GM19452 (cell line): ENCODE results near the gene COL20A1.

Experiments used
- ATAC-seq: cut with Tn5 transposase; IDR thresholded peaks from one replicate; pipeline ENCODE4 v1.9.1; 2021; ENCODE audit not compliant: unreplicated experiment

COL20A1 gene

DNA sequence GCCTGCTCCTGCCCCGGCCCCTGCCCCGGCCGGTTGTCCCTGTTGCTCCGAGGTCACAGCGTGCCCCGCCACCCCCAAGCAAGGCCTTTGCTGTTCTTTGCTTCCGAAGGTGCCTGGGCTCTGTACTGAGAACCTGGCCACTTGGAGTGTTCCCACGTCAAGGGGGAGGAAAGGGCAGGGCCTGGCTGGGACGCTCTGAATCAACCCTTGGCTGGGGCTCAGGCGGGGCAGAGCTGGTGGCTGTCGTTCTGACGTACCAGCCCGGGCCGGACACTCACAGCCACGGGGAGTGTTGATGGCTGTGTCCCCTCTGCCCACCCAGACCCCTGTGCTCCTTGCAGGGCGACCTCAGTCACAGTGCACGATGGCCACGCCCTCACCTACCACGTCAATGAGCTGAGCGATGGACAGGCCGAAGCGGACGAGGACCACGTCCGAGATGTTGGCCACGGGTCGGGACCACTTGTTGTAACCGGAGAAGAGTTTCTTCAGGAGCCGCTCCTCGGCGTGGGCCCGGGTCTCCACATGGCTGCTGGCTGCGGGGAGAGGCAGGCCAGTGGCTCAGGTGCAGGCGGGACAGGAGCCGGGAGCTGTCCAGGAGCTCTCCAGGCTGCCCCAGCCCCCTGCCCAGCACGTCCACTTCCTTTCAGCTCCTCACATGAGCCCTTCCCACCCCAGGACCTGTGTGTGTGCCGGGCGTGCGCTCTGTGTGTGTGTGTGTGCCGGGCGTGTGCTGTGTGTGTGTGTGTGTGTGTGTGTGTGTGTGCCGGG, 66.4 kb downstream of the COL20A1 start:
- ATAC-seq: no peak

DNA sequence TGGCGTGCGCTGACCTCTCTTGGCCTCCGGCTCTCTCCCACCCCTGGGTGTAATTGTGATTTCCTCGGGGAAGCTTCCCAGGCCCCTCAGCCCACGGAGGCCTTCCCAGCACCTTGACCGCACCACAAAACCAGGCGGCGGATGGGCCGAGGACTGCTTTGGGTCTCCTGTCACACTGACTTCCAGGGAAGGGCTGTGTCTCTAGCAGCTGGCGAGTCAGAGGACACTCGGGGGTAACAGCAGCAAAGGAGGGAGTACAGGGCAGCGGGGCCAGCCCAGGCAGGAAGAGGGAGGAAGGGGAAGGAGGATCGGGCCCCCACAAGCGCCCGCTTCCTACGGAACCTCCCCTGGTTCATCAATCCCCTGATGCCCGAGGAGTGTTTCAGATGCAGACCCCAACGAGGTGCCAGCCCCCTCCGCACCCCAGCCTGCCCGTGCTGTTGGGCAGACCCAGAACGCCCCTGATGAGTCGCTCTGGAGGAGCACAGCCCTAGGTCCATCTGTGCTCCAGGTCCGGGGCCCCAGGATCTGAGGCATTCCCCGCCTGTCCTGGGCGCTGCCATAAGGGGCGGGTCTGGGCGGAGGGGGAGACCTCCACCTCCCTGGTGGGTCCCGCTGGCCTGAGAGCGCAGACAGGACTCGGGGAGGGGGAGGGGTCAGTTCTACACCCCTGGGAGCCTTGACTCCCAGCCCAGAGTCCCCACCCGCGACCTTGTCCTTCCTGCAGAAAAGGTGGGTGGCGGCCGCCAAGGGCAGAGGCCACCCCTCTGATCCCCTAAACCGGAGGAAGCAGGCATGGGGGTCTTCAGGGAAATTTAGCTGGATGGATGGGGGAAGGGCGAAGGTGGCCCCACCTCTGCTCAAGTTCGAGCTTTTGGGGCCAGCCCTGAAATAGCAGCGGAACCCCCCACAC, 67.2 kb downstream of the COL20A1 start:
- ATAC-seq: no peak

DNA sequence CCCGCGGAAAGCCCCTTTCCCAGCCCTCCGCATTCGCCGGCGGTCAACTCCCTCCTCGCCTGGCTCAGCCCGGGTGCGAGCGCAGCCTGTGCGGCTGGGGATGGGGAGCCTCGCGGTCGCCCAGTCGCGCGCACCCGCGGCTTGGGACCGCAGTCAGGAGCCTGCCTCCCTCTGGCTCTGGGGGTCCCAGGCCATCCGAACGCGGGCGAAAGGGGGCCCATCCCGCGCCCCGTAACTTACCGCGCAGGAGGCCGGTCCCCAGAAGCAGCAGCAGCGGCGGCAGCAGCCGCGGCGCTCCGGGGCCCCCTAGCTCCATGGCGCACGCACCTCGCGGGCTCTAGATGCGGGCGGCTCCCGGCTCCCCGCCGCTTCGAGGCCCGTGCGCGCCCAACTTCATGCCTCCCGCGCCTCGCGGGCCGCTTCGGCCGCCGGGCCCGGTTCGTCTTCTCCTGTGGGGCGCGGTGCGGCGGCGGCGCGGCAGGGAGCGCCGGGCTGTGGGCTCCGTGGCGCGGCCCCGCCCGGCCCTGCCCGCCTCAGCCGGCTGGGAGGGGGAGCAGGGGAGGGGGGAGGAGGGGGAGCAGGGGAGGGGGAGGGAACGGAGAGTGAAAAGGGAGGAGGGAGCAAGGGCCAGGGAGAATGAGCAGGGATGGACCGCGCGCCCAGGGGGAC, 68.0 kb downstream of the COL20A1 start, which contains the start of gene CHRNA4:
Gene CHRNA4 (minus strand): TSS at position 500 of the 669 bp plus-strand sequence. CDS start 184 bp downstream, at position 316.
- ATAC-seq: no peak

DNA sequence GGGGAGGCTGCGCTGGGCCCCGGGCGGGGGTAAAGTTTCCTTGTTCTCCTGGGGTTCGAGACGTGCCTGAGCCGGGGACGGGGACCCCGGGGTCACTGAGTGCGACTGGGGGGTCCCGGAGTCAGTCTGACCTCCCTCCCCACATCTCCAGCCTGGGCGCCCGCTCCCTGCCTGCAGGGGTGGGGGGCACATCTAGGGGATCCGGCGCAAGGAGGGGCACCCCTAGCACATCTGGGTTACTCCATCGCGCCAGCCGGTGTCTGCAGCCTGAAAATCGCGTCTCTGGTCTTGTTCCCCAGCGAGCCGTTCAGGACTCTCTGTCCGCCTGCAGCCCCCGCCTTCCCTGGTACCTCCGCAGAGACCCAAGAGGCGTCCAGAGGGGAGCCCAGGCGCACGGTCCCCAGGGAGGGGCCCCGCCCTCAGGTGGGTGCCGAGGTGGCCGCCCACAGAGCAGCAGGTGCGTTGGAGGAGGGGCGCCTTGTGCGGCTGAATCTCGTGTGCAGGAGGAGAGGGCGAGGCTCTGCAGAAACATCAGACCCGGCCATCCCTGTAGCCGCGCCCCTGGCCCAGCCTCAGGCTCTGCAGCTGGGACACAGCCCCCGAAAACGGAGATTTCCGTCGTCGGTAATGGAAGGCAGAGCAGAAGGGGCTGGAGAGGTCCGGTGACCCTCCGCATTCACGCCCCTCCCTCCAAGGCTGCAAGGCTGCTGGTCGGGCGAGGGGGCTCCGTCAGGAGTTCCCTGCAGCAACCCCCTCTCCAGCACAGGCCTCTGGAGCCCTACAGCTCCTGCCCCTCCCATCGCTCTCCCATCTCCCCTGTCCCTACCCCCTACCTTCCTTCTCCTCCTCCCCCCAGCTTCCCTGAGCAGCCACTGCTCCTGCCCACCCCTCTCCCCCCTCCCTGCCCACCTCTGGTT, 68.8 kb downstream of the COL20A1 start:
- no peak for ATAC-seq

DNA sequence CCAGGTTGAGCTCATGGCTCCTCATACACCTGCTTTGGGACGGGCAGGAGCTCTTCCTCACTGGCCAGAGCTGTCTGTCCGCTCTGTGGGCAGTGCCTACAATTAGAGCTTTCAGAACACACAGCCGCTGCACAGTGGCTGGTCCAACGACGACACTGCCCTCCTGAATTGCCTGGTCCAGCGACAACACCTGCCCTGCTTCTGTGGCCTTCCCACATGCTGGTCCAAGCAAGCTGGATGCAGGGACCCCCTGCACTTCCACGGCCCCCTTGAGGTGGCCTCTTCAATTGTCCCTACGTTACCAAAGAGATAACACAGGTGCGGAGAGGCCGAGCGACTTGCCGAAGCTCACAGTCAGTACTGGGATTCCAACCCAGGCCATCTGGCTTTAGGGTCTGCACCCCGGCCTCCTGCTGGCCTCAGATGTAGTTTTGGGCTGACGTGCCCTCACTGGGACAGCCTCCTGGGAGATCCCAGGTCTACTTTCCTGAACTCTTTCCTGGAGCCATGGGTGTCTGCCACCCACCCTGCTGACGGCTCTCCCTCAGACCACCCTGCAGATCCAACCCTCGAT, 69.5 kb downstream of the COL20A1 start:
- ATAC-seq: no peak

DNA sequence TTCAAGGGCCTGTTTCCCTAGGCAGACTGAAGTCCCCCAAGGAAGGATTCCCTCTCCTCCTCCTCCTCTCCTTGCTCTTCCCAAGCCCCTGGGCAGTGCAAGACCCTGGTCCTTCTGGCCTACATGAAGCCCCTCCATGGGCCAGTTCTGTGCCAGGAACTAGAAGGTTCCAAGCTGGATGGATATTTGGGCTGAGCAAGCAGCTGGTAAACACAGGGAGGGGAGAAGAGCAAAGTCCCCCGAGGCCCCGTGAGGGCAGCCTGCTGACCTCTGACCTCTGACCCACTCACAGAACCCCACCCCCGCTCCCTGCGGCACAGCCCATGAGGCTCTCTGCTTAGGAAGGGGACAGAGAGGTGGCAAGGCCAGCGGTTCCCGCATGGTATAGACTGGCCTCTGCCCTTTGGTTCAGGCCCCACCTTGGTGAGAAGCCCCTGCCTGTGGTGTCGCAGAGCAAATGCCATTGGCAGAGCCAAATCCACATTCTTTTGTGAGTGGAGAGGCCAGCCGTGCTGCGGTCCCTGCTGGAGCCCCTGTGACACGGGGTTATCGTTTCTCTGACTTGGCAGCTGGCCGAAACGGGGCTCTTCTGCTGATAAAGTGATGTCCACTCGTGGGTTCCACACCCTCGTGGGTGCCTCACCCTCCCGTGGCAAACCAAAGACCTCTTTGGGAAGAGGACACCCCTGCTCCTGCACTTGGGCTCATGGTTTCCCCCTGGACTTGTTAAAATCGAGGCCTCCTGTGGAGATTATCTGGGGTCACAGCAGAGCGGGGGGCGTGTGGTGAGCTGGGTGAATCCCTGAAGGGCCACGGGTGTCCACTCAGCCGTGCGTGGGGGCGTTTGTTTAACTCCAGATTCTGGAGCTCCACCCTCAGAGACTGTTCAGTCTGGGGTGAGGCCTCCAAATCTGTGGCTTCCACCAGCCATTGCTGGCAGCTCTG, 70.3 kb downstream of the COL20A1 start:
- ATAC-seq: no peak

DNA sequence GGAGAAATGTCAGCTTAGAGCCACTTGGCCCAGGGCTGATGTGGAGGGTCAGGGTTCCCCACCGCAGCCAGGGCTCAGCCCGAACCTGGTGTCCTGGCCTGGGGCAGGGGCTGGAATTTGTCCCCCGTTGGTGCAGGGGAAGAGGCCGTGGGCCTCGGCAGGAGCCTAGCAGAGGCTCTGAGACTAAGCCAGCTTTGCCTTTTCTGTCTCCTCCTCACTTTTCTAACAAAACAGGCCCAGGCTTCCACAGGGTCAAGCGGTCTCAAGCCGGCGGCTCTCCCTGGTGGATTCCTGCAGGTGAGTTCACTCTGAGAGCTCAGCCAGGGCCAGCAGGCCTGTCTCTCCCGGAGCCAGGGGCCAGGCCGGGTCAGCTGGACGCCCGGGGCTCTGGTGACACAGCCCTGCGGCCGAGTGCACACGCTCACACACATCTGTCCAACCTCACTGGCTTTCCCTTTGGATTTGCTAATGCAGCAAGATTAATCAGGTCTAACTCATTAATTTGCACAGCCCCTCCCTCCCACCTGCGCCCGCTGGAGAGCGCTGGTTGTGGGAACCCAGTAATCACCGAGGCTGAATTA, 71.1 kb downstream of the COL20A1 start:
- no peak for ATAC-seq

DNA sequence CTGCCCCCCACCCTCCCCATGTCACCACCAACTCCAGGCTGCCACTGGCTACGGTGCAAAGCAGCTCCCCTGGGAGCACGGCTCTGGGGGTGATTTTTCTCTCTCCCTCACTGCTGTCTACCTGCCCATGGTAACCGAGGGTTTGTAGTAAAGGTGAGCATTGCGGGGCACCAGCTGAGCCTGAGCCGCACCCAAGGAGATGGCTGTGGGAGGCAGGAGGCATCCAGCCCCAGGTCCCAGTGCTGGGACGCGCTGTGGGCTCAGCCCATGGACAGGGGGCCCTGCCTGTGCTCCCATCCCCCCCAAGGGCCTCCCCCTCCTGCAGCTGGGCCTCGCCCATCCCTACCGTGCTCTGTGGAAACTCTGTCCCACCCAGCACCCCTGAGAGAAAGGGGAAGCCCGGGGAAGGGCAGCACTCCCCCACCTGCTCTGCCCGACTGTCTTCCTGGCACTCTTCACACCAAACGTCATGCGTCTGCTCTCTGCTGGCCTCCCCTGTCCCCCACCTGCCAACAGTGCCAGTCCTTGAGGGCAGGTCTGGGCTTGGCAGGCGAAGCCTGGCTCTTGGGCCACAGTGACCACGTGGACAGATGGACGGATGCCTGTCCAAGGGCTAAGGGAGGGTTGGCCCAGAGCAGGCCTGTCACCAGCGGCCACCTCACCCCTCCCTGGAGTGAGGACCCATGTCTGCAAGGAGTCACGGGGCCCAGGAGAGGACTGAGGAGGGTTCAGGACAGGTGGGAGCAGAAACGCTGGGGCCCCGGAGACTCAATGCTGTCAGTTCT, 72.0 kb downstream of the COL20A1 start:
- no peak for ATAC-seq

DNA sequence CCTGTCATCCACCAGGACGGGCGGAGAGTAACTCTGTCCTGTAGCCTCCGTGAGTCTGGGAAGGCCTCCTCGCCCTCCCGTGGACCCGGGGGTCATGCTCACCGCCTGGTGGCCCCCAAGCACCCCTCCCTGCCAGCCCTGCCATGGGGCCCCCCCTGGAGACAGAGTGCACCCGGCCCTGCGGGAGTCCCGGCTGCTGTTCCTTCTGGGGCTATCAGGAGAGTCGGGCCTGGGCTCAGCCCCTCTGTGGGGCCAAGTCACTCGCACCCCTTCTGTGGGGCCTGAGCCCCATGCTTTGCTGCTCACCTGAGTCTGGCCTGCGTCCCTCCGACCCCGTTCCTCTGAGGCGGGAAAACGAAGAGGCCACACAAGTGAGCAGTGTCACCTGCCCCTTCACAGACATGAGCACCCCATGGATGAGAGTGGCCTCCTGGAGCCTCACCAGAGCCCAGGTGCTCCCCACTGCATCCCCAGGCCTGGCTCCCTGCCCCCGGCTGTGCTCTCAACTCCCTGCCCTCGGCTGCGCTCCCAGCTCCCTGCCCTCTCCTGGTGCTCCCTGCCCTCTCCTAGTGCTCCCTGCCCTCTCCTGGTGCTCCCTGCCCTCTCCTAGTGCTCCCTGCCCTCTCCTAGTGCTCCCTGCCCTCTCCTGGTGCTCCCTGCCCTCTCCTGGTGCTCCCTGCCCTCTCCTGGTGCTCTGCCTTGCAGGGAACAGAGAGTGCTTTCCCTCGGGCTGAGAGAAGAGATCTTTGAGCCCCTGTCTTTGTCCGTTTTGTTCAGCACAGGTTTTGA, 72.8 kb downstream of the COL20A1 start:
- ATAC-seq: no peak

DNA sequence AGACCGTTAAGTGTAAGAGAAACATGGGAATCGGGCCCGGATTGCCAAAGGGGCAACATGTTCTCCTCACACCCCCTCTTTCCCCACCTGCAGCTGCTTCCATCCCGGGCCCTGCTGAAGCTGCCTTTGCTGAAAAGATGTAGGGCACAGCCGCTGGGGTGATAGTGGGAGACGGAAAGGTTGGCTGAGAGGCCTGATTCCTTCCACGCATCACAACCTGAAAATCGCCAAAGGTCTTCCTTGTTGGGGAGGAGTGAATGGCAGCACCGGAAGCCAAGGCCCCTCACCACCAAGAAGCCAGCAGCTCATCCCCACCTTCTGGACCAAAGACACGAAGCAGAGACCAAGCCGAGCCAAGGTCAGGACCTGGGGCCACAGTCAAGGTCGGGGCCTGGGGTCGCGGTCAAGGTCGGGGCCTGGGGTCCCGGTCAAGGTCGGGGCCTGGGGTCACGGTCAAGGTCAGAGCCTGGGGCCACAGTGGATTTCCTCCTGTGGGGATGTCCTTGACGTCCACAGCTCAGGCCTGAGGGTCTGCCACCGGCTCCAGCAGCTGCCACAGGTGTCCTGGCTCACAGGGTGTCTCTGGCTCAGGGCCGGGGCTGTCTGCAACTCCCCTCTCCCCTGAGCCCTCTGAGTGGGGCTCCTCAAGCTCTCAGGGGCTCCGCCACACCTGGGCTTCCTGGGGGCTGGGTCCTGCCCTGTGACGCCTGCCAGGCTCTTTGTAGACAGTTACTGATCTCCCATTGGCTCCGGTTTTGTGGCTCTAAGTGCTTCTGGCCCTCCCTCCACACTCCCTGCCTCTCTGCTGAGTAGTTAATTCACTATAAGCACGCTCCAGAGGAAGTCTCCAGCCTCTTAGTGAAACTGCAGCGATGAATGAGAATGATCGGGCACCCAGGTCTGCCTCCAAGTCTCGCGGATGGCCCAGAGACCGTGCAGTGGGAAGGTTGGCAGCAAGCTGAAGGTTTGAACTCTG, 73.7 kb downstream of the COL20A1 start:
- no peak for ATAC-seq

DNA sequence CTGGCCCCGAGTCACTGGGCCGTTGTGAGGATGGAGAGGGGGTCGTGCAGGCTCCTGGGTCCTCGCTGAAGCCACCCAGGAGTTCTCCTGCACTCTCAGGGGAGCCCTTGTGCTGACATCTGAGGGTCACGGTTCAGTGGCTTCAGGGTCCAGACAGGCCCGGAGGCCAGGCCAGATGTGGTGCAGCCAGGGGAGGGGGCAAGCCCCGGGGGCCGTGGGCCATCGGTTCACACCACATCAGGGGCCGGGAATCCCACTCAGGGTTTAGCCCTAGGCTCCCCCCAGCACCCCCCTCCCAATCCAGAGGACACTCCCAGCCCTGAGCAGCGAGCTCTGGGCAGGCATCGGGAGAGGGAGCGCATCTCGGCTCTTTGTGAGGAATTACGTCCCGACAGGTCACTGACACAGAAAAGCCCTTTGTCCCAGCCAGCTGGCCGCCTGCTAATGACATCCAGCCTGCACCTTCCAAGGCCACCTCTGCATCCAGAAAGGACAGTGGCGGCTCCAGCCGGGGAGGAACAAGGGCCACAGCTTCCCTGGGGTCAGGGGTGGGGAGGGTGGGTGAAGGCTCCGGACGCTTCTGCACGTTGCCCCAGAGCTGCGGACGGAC, 74.6 kb downstream of the COL20A1 start:
- ATAC-seq: no peak

DNA sequence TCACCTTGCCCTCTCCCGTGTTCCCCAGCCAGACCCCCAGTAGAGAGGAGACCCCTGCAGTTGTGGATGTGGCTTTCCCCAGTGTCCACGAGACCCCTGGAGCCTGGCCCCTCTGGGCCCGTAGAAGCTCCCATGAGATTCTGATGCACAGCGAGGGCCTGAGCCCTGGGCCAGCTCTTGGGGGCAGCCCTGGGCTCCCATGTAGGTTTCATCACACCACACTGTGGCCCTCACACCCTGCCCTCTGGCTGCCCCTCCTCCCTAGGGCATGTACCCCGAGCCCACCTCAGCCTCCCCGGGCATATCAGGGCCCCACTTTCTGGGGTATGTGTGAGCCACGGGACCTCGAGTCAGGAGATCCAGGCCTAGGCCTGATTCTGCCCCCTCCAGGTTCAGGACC, 75.2 kb downstream of the COL20A1 start:
- no peak for ATAC-seq

DNA sequence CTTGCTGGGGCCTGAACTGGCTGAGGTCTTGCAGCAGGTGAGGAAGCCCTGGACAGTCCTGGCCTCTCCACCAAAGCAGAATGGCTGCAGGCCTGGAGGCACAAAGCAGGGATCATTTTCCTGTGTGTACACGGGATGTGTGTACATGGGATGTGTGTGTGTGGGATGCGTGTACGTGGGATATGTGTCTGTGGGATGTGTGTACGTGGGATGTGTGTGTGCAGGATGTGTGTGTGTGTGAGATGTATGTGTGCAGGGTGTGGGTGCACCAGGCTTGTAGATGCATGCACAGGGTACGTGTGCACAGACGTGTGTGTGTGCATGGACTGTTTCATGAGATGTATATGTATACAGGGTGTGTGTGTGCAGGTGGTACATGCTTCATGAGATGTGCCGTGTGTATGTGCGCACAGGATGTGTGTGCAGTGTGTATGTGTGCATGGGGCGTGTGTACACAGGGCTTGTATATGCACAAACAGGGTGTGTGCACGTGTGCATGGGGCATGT, 76.1 kb downstream of the COL20A1 start:
- no peak for ATAC-seq

DNA sequence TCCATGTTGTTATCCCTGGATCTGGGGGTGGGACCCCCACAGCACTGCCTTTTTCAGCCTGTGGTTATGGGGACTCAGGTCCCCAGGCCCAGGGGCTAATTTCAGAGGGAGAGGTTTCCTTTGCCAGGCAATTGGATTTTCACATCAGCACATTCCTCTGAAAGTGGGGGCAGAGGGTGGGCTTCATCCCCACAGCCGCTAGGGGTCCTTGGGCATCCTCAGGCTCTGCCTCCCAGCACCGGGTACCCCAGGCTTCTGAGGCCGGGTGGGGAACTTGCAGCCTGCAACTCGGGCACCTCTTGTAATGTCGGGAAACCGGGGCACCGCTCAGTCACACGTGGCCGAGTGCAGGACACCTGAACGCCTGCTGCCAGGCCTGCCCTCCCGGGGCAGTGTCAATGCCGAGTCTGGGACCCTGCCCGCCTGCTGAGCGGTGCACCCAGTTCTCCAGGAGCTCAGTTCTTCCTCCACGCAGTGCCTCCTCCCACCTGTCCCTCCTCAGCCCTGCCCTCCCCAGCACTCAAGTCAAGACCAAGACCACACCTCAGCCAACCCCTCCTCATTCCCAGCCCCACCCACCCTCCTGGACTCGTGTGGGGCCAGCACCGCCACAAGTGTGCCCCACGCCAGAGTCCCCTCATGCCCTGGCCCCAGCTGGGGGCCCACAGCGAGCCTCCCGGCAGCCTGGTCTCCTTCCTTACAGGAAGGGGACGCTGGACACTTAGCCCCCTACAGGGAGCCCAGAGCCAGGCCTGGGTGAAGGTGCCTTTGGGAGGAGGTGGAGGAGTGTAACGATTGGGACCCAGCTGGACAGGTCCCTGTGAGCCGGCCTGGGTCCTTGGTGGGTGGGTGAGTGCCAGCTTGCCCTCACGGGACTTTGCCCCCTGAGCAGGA, 77.0 kb downstream of the COL20A1 start:
- no peak for ATAC-seq
